H1 (cell line): ENCODE measurements around the gene SLC25A11. TPM values are rescaled to one million over a fixed set of nuclear protein-coding genes. Genes with fewer than 3 reads are reported as not detected.
A peak's percentile ranks its signal among the peaks of the same experiment; 100 is the strongest.

Experiments
- CTCF ChIA-PET: fragments of 300-600 bp; sonication (Branson Sonifier 250); formaldehyde crosslinking; loops from one replicate; lab custom pipeline; 2021; ENCODE audit not compliant: partially characterized antibody; lab: Charles Lee
- POLR2A ChIA-PET: fragments of 300-600 bp; sonication (Branson Sonifier 250); formaldehyde crosslinking; loops from one replicate; lab custom pipeline; 2021; ENCODE audit warnings: inconsistent platforms; ENCODE audit not compliant: partially characterized antibody; lab: Charles Lee
- DNase-seq, 2 experiments: peaks; one replicate each; pipeline versions ENCODE4 v3.0.0 to v3.0.0-alpha.2; 2010 to 2022; ENCODE audit warnings: low spot score in 2 of 2, low read depth in 1 of 2, mixed read lengths in 1 of 2
- FAIRE-seq: peaks from 2 replicates; lab custom pipeline; 2011; peaks lifted over from hg19 to GRCh38; lab: Jason Lieb, UNC
- H2AFZ ChIP-seq: 2 replicates; pipeline ENCODE4 v1.8.1; 2012; ENCODE audit warnings: low read length, inconsistent platforms
- H2AK5ac ChIP-seq: 2 replicates; pipeline ENCODE4 v1.6.1; 2013; ENCODE audit warnings: low read depth, low read length
- H2BK120ac ChIP-seq: replicated peaks from 2 replicates; pipeline ENCODE3; 2013; ENCODE audit warnings: low read depth, low read length, inconsistent platforms
- H2BK12ac ChIP-seq: 2 replicates; pipeline ENCODE4 v1.6.1; 2013; ENCODE audit warnings: low read depth, low read length
- H2BK15ac ChIP-seq: 2 replicates; pipeline ENCODE4 v1.6.1; 2013; ENCODE audit warnings: low read length
- H2BK20ac ChIP-seq: 2 replicates; pipeline ENCODE4 v1.6.1; 2013; ENCODE audit warnings: low read length
- H2BK5ac ChIP-seq: 2 replicates; pipeline ENCODE4 v1.6.1; 2013; ENCODE audit warnings: low read depth, low read length
- H3K14ac ChIP-seq: 2 replicates; pipeline ENCODE4 v1.6.1; 2013; ENCODE audit warnings: inconsistent platforms; ENCODE audit not compliant: insufficient read length
- H3K18ac ChIP-seq: 2 replicates; pipeline ENCODE4 v1.6.1; 2013; ENCODE audit warnings: low read length; ENCODE audit errors: extremely low read depth
- H3K23ac ChIP-seq: 2 replicates; pipeline ENCODE4 v1.6.1; 2013; ENCODE audit warnings: inconsistent platforms; ENCODE audit not compliant: insufficient read length
- H3K23me2 ChIP-seq: 2 replicates; pipeline ENCODE4 v1.6.1; 2013; ENCODE audit warnings: low read depth, low read length
- H3K27ac ChIP-seq: 2 replicates; pipeline ENCODE4 v1.6.1; 2011; ENCODE audit warnings: low read depth, low read length, inconsistent platforms
- H3K27me3 ChIP-seq, 4 experiments: replicated peaks in 1 of 4; 1 replicate in 1 of 4; 2 replicates in 3 of 4; pipeline versions ENCODE4 v1.6.1 to v1.8.1; 2011 to 2013; ENCODE audit warnings: low read length in 3 of 4, mild to moderate bottlenecking in 3 of 4, inconsistent platforms in 2 of 4, mixed read lengths in 2 of 4, moderate library complexity in 1 of 4; ENCODE audit not compliant: control insufficient read depth in 3 of 4, insufficient read depth in 3 of 4; ENCODE audit errors: extremely low read depth in 1 of 4
- H3K36me3 ChIP-seq, 4 experiments: 2 replicates each; pipeline versions ENCODE4 v1.6.1 to v1.8.1; 2011 to 2013; ENCODE audit warnings: mild to moderate bottlenecking in 4 of 4, low read length in 3 of 4, moderate library complexity in 2 of 4, control low read depth in 1 of 4, inconsistent platforms in 1 of 4; ENCODE audit not compliant: insufficient read depth in 4 of 4, control insufficient read depth in 2 of 4
- H3K4ac ChIP-seq: replicated peaks from 2 replicates; pipeline ENCODE3; 2013; ENCODE audit warnings: low read length, low read depth, mixed read lengths, inconsistent platforms; ENCODE audit not compliant: insufficient read length
- H3K4me1 ChIP-seq, 4 experiments: replicated peaks in 1 of 4; 1 replicate in 1 of 4; 2 replicates in 3 of 4; pipeline versions ENCODE4 v1.6.1 to v1.8.1; 2011 to 2013; ENCODE audit warnings: low read length in 3 of 4, inconsistent platforms in 2 of 4, mixed read lengths in 1 of 4; ENCODE audit not compliant: insufficient read depth in 4 of 4, control insufficient read depth in 3 of 4
- H3K4me2 ChIP-seq, 2 experiments: 2 replicates each; pipeline versions ENCODE4 v1.6.1 to v1.8.1; 2011 to 2013; ENCODE audit warnings: low read depth in 2 of 2, low read length in 2 of 2, control low read depth in 1 of 2, inconsistent platforms in 1 of 2, mild to moderate bottlenecking in 1 of 2; ENCODE audit not compliant: insufficient read depth in 1 of 2
- H3K4me3 ChIP-seq, 4 experiments: fragments of 200-600, 300-600 bp in 1 of 4; sonication (generic), shearing (Covaris generic), sonication (Bioruptor Twin) in 1 of 4; 2 replicates each; pipeline versions ENCODE4 v1.5.1 to v1.8.1; 2011 to 2016; ENCODE audit warnings: low read length in 4 of 4, low read depth in 3 of 4, control low read depth in 2 of 4, inconsistent platforms in 2 of 4, mild to moderate bottlenecking in 2 of 4, mixed read lengths in 1 of 4, moderate library complexity in 1 of 4; ENCODE audit not compliant: insufficient read depth in 2 of 4; ENCODE audit errors: extremely low read depth in 1 of 4
- H3K56ac ChIP-seq: replicated peaks from 2 replicates; pipeline ENCODE3; 2013; ENCODE audit warnings: low read depth, mild to moderate bottlenecking, mixed read lengths, low read length, inconsistent platforms; ENCODE audit not compliant: insufficient read length
- H3K79me1 ChIP-seq: 2 replicates; pipeline ENCODE4 v1.6.1; 2013; ENCODE audit warnings: low read depth, low read length, control low read depth
- H3K79me2 ChIP-seq, 2 experiments: 2 replicates each; pipeline versions ENCODE4 v1.6.1 to v1.8.1; 2012 to 2013; ENCODE audit warnings: low read length in 2 of 2, mild to moderate bottlenecking in 2 of 2, inconsistent platforms in 1 of 2; ENCODE audit not compliant: insufficient read depth in 2 of 2, control insufficient read depth in 1 of 2
- H3K9ac ChIP-seq, 4 experiments: replicated peaks in 1 of 4; 1 replicate in 1 of 4; 2 replicates in 3 of 4; pipeline versions ENCODE4 v1.6.1 to v1.8.1; 2011 to 2013; ENCODE audit warnings: low read depth in 3 of 4, low read length in 3 of 4, control low read depth in 2 of 4, mild to moderate bottlenecking in 2 of 4, moderate library complexity in 2 of 4, inconsistent platforms in 1 of 4; ENCODE audit errors: extremely low read depth in 1 of 4
- H3K9me3 ChIP-seq, 2 experiments: 2 replicates each; pipeline versions ENCODE4 v1.6.1 to v1.8.1; 2012 to 2013; ENCODE audit warnings: mild to moderate bottlenecking in 2 of 2, moderate library complexity in 2 of 2, control low read depth in 1 of 2, inconsistent platforms in 1 of 2, low read depth in 1 of 2, low read length in 1 of 2, mixed read lengths in 1 of 2; ENCODE audit not compliant: insufficient read depth in 2 of 2
- H4K20me1 ChIP-seq, 2 experiments: replicated peaks in 1 of 2; 2 replicates each; pipeline versions ENCODE3 to v1.8.1; 2011 to 2013; ENCODE audit warnings: inconsistent platforms in 2 of 2, low read length in 2 of 2, mild to moderate bottlenecking in 1 of 2; ENCODE audit not compliant: insufficient read depth in 2 of 2, control insufficient read depth in 1 of 2
- H4K5ac ChIP-seq: 2 replicates; pipeline ENCODE4 v1.6.1; 2013; ENCODE audit warnings: low read length, low read depth, mixed read lengths, inconsistent platforms; ENCODE audit not compliant: insufficient read length
- H4K8ac ChIP-seq: 2 replicates; pipeline ENCODE4 v1.8.0; 2013; ENCODE audit warnings: mild to moderate bottlenecking, moderate library complexity, low read length, inconsistent platforms; ENCODE audit not compliant: insufficient read depth; ENCODE audit errors: extremely low read depth
- H4K91ac ChIP-seq: replicated peaks from 2 replicates; pipeline ENCODE3; 2013; ENCODE audit warnings: low read length, mixed read lengths, inconsistent platforms; ENCODE audit not compliant: insufficient read length
- ASH2L ChIP-seq: fragments of 200-600, 300-600 bp; sonication (generic); IDR thresholded peaks from one replicate; pipeline ENCODE4 v1.7.1; 2017; ENCODE audit warnings: low read length
- SRF ChIP-seq: IDR thresholded peaks from 2 replicates; pipeline ENCODE4 v1.6.1; 2011; ENCODE audit warnings: mild to moderate bottlenecking, low read depth, low read length, moderate library complexity
- WGBS, 2 experiments: shearing (Covaris generic) in 1 of 2; methylation state at CpG; one replicate each; pipeline versions ENCODE4 v1.1.6 to v1.1.7; 2013 to 2015; ENCODE audit warnings: low lambda C conversion rate in 2 of 2, mixed read lengths in 2 of 2, inconsistent platforms in 1 of 2, low coverage in 1 of 2, missing lambda C conversion rate in 1 of 2; ENCODE audit not compliant: insufficient replicate concordance in 2 of 2, insufficient coverage in 1 of 2, insufficient read length in 1 of 2; ENCODE audit errors: extremely low coverage in 1 of 2, missing lambda C conversion rate in 1 of 2; 5-methylcytosine and 5-hydroxymethylcytosine counted together
- polyA plus RNA-seq, 7 experiments: library from polyadenylated mRNA; depleted of rRNA in 3 of 7; stranded (reverse) in 5 of 7; unstranded in 2 of 7; fragments of >200 nt in 5 of 7; fragments of 200-250 nt in 2 of 7; gene quantifications; 1 replicate in 5 of 7; 2 replicates in 1 of 7; 4 replicates in 1 of 7; pipeline versions ENCODE4 v1.2.1 to v1.2.3, GENCODE V29; 2011 to 2013; ENCODE audit warnings: missing spikeins in 2 of 7, mixed read lengths in 2 of 7
- total RNA-seq: library from RNA; stranded (reverse); fragmentation: NEBNext Ultra II Directional; extraction: Animal tissue kit (Norgen Biotek cat#: 25700); gene quantifications from 2 replicates; pipeline ENCODE4 v1.2.1, GENCODE V29; 2021

The SLC25A11 gene
- total and polyA plus RNA-seq, 2 of the 8 experiments (the other 6 are each of a cell fraction or from before 2014, with no cell fraction given) = 55.9 to 97.0 TPM

GRCh38 chr17:4944163-4944553 is 4.3 kb upstream of the SLC25A11 start:
- Histone ChIP-seq H3K9me3 (no peaks in the 10 kb centered on the region), H4K91ac (no peak overlapping the region), H3K4me2 (no peak overlapping the region; a peak in 1 of 4 replicates), H3K4me1 (peaks cover 3 to 10% (median 5%) of the 10 kb centered on the region in 4 experiments; a peak in 6 of 7 replicates), H2BK5ac (no peak overlapping the region), H2BK20ac (no peak overlapping the region), H3K79me1 (peaks cover 3% of the 10 kb centered on the region), H3K36me3 (peaks cover 8 to 42% (median 28%) of the 10 kb centered on the region in 4 experiments), H3K18ac (no peak overlapping the region), H3K14ac (no peak overlapping the region), H4K20me1 (peaks cover 16 to 23% of the 10 kb centered on the region in 2 experiments), H3K27ac (0 out of 2 replicates have a peak overlapping the region, but pooled peaks have one; percentile 33), H4K5ac (no peak overlapping the region), H2AFZ (no peak overlapping the region), H3K56ac (peak overlapping the region; percentile 4), H3K79me2 (peaks cover 8 to 58% of the 10 kb centered on the region in 2 experiments), H2BK120ac (no peak overlapping the region), H3K23me2 (peaks cover 20% of the 10 kb centered on the region), H2AK5ac (no peak overlapping the region), H4K8ac (0 out of 2 replicates have a peak overlapping the region, but pooled peaks have one; percentile 48), H2BK12ac (no peak overlapping the region), H3K4me3 (no peak overlapping the region), H3K27me3 (no peaks in the 10 kb centered on the region), H3K4ac (no peak overlapping the region), H3K23ac (no peak overlapping the region), H3K9ac (no peak overlapping the region), H2BK15ac (no peak overlapping the region)
- DNase-seq = no peak
- ChIA-PET CTCF (interaction anchor here (2.1 kb wide), 1 partner anchor 12 kb away, joined by 12 read pairs; no protein-coding TSS in a partner anchor), POLR2A (interaction anchor here (0.6 to 32.4 kb wide), 12 partner anchors 3 to 213 kb away, joined by 3 to 987 read pairs (median 6); partner anchors contain the start of genes ENO3, MED11, PFN1 and RNF167)
- no peak for FAIRE-seq
- TF ChIP-seq ASH2L (no peak), SRF (peak; percentile 49; the same call in 1 of the 2 replicates)
- WGBS, 2 experiments = 76% methylated on average over 3 of the region's 3 CpGs; no CpG with 5 or more reads in 1 of the 2 experiments
